ENCODE data around the gene PGAM2. TPM values are rescaled to one million over a fixed set of nuclear protein-coding genes. Genes with fewer than 3 reads are reported as not detected.

Gene PGAM2
- total RNA-seq, 4 donors from 2014 or later = 3.2 to 3.9 TPM; not detected in 2

Other genes with a start within 250 kb of the PGAM2 start
- gene MRPS24, start 196.1 kb downstream of the PGAM2 start, total RNA-seq = 100 to 1,000 TPM in 1 of 4 donors, 10 to 100 TPM in 3; 64.2 to 147 (median 81.5) TPM
- gene URGCP, start 159.0 kb downstream of the PGAM2 start, total RNA-seq = 10 to 100 TPM; 33.4 to 47.9 (median 39.2) TPM
- gene UBE2D4, start 139.1 kb downstream of the PGAM2 start, total RNA-seq = 10 to 100 TPM; 22.7 to 38.3 (median 28.5) TPM
- not detected for gene SPDYE1, start 67.7 kb downstream of the PGAM2 start, total RNA-seq
- gene DBNL, start 20.9 kb downstream of the PGAM2 start, total RNA-seq = 100 to 1,000 TPM in 3 of 4 donors, 10 to 100 TPM in 1; 92.2 to 132 (median 124) TPM
- 10 to 100 TPM; 28.1 to 55.1 (median 32.4) TPM for gene POLM, start 17.0 kb upstream of the PGAM2 start, total RNA-seq
- 100 to 1,000 TPM; 101 to 248 (median 171) TPM for gene AEBP1, start 38.8 kb upstream of the PGAM2 start, total RNA-seq
- gene POLD2, start 58.0 kb upstream of the PGAM2 start, total RNA-seq = 10 to 100 TPM; 45.3 to 52.6 (median 50.8) TPM
- gene MYL7, start 75.8 kb upstream of the PGAM2 start, total RNA-seq = not detected
- gene GCK, start 123.9 kb upstream of the PGAM2 start, total RNA-seq = 1 to 10 TPM in 1 of 4 donors, under 1 TPM in 2, not detected in 1; 0.31 to 4.2 (median 0.54) TPM
- gene YKT6, start 135.4 kb upstream of the PGAM2 start, total RNA-seq = 10 to 100 TPM; 50.2 to 79.2 (median 64.1) TPM

Data from gastroesophageal sphincter (tissue), 4 donors.